Endothelial cell of umbilical vein (primary cell): ENCODE results near the gene SPACA1. TPM values are rescaled to one million over a fixed set of nuclear protein-coding genes. Genes with fewer than 3 reads are reported as not detected.

Experiments used
- BruUV-seq: library from RNA; stranded (reverse); fragments of 400-500 nt; replicated peaks from 2 replicates; lab custom pipeline; 2021; lab: Mats Ljungman, UMichigan
- CTCF ChIA-PET: fragments of 300-600, 350-600 bp; sonication (Branson Sonifier 250); formaldehyde crosslinking; loops from one replicate; lab custom pipeline; 2021; ENCODE audit warnings: antibody characterized with exemption, inconsistent platforms; lab: Charles Lee
- POLR2A ChIA-PET: fragments of 300-600, 350-600 bp; sonication (Branson Sonifier 250); formaldehyde crosslinking; loops from one replicate; lab custom pipeline; 2021; ENCODE audit warnings: antibody characterized with exemption, inconsistent platforms; lab: Charles Lee
- DNase-seq: peaks from one replicate; pipeline ENCODE4 v3.0.0-alpha.2; 2011; ENCODE audit warnings: low read depth, low spot score
- FAIRE-seq: peaks from 2 replicates; lab custom pipeline; 2011; peaks lifted over from hg19 to GRCh38; lab: Jason Lieb, UNC
- H2AFZ ChIP-seq: 2 replicates; pipeline ENCODE4 v1.6.0; 2012; ENCODE audit warnings: low read depth, low read length, control low read depth, inconsistent platforms
- H3K27ac ChIP-seq: 2 replicates; pipeline ENCODE4 v1.5.1; 2011; ENCODE audit warnings: low read depth, mild to moderate bottlenecking, control low read depth, low read length, moderate library complexity; ENCODE audit not compliant: insufficient read depth
- H3K27me3 ChIP-seq, 2 experiments: 2 replicates each; pipeline versions ENCODE4 v1.6.0 to v1.6.1; 2011; ENCODE audit warnings: low read length in 2 of 2, mixed read lengths in 1 of 2; ENCODE audit not compliant: control insufficient read depth in 2 of 2, insufficient read depth in 2 of 2
- H3K36me3 ChIP-seq, 2 experiments: 2 replicates in 1 of 2; 3 replicates in 1 of 2; pipeline ENCODE4 v1.5.1; 2011; ENCODE audit warnings: low read length in 2 of 2, mild to moderate bottlenecking in 1 of 2, moderate library complexity in 1 of 2; ENCODE audit not compliant: control insufficient read depth in 2 of 2, insufficient read depth in 2 of 2; ENCODE audit errors: extremely low read depth in 1 of 2
- H3K4me1 ChIP-seq: 3 replicates; pipeline ENCODE4 v1.5.1; 2011; ENCODE audit warnings: mild to moderate bottlenecking, low read length; ENCODE audit not compliant: control insufficient read depth, insufficient read depth; ENCODE audit errors: extremely low read depth
- H3K4me2 ChIP-seq: 2 replicates; pipeline ENCODE4 v1.6.1; 2011; ENCODE audit warnings: low read length, control low read depth, mixed read lengths; ENCODE audit not compliant: insufficient read depth
- H3K4me3 ChIP-seq, 3 experiments: fragments of 200-600 bp in 1 of 3; sonication (generic), shearing (Covaris generic) in 1 of 3; replicated peaks in 1 of 3; 2 replicates each; pipeline ENCODE4 v1.5.1; 2011 to 2016; ENCODE audit warnings: control low read depth in 3 of 3, low read length in 3 of 3, mild to moderate bottlenecking in 2 of 3, inconsistent platforms in 1 of 3, low read depth in 1 of 3, moderate library complexity in 1 of 3; ENCODE audit not compliant: insufficient read depth in 1 of 3
- H3K79me2 ChIP-seq: 2 replicates; pipeline ENCODE4 v1.6.0; 2012; ENCODE audit warnings: low read length, inconsistent platforms; ENCODE audit not compliant: control insufficient read depth, insufficient read depth
- H3K9ac ChIP-seq: replicated peaks from 2 replicates; pipeline ENCODE3; 2011; ENCODE audit warnings: low read length, control low read depth; ENCODE audit not compliant: insufficient read depth; ENCODE audit errors: extremely low read depth
- H3K9me1 ChIP-seq: replicated peaks from 3 replicates; pipeline ENCODE4 v1.6.0; 2011; ENCODE audit warnings: mild to moderate bottlenecking, low read length; ENCODE audit not compliant: control insufficient read depth, insufficient read depth; ENCODE audit errors: extremely low read depth
- H3K9me3 ChIP-seq: replicated peaks from 2 replicates; pipeline ENCODE4 v1.5.1; 2012; ENCODE audit warnings: low read length, inconsistent platforms; ENCODE audit not compliant: control insufficient read depth, insufficient read depth
- H4K20me1 ChIP-seq: replicated peaks from 2 replicates; pipeline ENCODE3; 2011; ENCODE audit warnings: mild to moderate bottlenecking, low read length; ENCODE audit not compliant: control insufficient read depth, insufficient read depth; ENCODE audit errors: extremely low read depth
- EZH2 ChIP-seq: IDR thresholded peaks from 2 replicates; pipeline ENCODE4 v1.6.1; 2012; ENCODE audit warnings: borderline replicate concordance, low read depth, mild to moderate bottlenecking, moderate library complexity, low read length, inconsistent platforms; ENCODE audit not compliant: severe bottlenecking
- FOS ChIP-seq: IDR thresholded peaks from 2 replicates; pipeline ENCODE4 v1.6.1; 2011; ENCODE audit warnings: mild to moderate bottlenecking, low read length, moderate library complexity, borderline replicate concordance; ENCODE audit not compliant: insufficient read depth
- GATA2 ChIP-seq: IDR thresholded peaks from 2 replicates; pipeline ENCODE4 v1.7.0; 2011; ENCODE audit warnings: low read depth, mild to moderate bottlenecking, moderate library complexity, mixed read lengths, low read length; ENCODE audit not compliant: insufficient read length, insufficient read depth
- JUN ChIP-seq: IDR thresholded peaks from 2 replicates; pipeline ENCODE4 v1.6.1; 2011; ENCODE audit warnings: borderline replicate concordance, low read depth; ENCODE audit not compliant: insufficient read length, insufficient read depth
- MYC ChIP-seq: IDR thresholded peaks from one replicate; pipeline ENCODE4 v1.6.1; 2011; ENCODE audit warnings: mild to moderate bottlenecking, low read depth, low read length
- POLR2A ChIP-seq: IDR thresholded peaks from 2 replicates; pipeline ENCODE4 v1.6.1; 2012; ENCODE audit warnings: low read depth, mild to moderate bottlenecking, control low read depth, low read length
- POLR2AphosphoS5 ChIP-seq: IDR thresholded peaks from 2 replicates; pipeline ENCODE4 v1.6.1; 2012; ENCODE audit warnings: low read depth, mild to moderate bottlenecking, control low read depth, low read length, moderate library complexity; ENCODE audit not compliant: insufficient read depth
- dilution Hi-C: fragments of 300-500 bp; cut with MboI; formaldehyde crosslinking; loops from one replicate; pipeline ENCODE4 v1.15.0; 2019; ENCODE audit warnings: low sequenced_read_pairs; ENCODE audit not compliant: extremely low pct_ligation_motif_present
- intact Hi-C: fragments of 100-400 bp; cut with micrococcal nuclease; formaldehyde crosslinking; loops from one replicate; pipeline ENCODE4 v1.10.0; 2022
- polyA plus RNA-seq, 4 experiments: library from polyadenylated mRNA; depleted of rRNA in 3 of 4; stranded (reverse) in 3 of 4; unstranded in 1 of 4; fragments of >200 nt; gene quantifications; 2 replicates each; pipeline versions ENCODE4 v1.2.1 to v1.2.3, GENCODE V29; 2011 to 2012; ENCODE audit warnings: missing spikeins in 1 of 4
- total RNA-seq: library from RNA; stranded (reverse); gene quantifications from 2 replicates; pipeline ENCODE4 v1.2.3, GENCODE V29; 2021
- TF ChIP-seq, protein P1 (sequence below): IDR thresholded peaks from 2 replicates; pipeline ENCODE4 v1.6.1; 2011; ENCODE audit not compliant: insufficient read depth, insufficient read length
- TF ChIP-seq, protein P2 (sequence below), 2 donors: IDR thresholded peaks; 1 replicate in 1 of 2; 2 replicates in 1 of 2; pipeline ENCODE4 v1.5.1; 2011; ENCODE audit warnings: low read length in 2 of 2, mild to moderate bottlenecking in 2 of 2, moderate library complexity in 2 of 2, control low read depth in 1 of 2, inconsistent platforms in 1 of 2, low read depth in 1 of 2; ENCODE audit not compliant: insufficient read depth in 1 of 2; ENCODE audit errors: extremely low read depth in 1 of 2

Gene SPACA1
- total and polyA plus RNA-seq, 2 donors (not counting 3 experiments of a cell fraction or from before 2014, with no cell fraction given) = not detected

DNA sequence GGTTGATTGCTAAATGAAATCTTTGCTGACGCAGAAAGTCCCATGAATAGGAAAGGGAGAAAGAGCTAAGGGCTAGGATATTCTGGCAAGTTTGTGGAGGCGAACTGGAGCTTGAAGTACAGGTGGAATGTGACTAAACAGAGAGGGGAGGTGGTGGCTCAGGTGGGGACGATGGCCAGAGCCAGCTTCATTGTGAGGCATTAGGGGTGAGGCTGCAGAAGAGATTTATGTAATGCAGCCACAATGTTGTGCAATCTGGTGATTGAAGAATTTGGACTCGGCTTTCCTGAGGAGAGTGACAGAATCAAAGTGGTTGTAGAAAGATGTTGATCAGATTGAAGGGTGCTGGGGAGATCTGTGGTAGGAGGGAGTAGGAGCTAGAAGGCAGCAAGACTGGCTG is 42.9 kb upstream of the SPACA1 start:
- Histone ChIP-seq H4K20me1 (no peaks in the 10 kb centered on the region), H3K79me2 (no peaks in the 10 kb centered on the region), H3K27me3 (no peaks in the 10 kb centered on the region), H3K9me1 (no peaks in the 10 kb centered on the region), H3K4me2 (no peak overlapping the region), H3K27ac (no peak overlapping the region), H3K4me1 (no peaks in the 10 kb centered on the region), H3K36me3 (no peaks in the 10 kb centered on the region), H3K4me3 (no peak overlapping the region), H2AFZ (no peak overlapping the region), H3K9me3 (no peaks in the 10 kb centered on the region), H3K9ac (no peak overlapping the region)
- dilution Hi-C loops (no loop called here), intact Hi-C loops (no loop called here)
- no peak for FAIRE-seq
- no TSS peak for BruUV-seq
- CTCF ChIA-PET = no interaction called here
- TF ChIP-seq POLR2A (no peak), EZH2 (no peak), JUN (no peak), FOS (no peak), GATA2 (no peak), MYC (no peak), POLR2AphosphoS5 (no peak)
- TF ChIP-seq, protein P1, sequence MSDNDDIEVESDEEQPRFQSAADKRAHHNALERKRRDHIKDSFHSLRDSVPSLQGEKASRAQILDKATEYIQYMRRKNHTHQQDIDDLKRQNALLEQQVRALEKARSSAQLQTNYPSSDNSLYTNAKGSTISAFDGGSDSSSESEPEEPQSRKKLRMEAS = no peak
- TF ChIP-seq, protein P2, sequence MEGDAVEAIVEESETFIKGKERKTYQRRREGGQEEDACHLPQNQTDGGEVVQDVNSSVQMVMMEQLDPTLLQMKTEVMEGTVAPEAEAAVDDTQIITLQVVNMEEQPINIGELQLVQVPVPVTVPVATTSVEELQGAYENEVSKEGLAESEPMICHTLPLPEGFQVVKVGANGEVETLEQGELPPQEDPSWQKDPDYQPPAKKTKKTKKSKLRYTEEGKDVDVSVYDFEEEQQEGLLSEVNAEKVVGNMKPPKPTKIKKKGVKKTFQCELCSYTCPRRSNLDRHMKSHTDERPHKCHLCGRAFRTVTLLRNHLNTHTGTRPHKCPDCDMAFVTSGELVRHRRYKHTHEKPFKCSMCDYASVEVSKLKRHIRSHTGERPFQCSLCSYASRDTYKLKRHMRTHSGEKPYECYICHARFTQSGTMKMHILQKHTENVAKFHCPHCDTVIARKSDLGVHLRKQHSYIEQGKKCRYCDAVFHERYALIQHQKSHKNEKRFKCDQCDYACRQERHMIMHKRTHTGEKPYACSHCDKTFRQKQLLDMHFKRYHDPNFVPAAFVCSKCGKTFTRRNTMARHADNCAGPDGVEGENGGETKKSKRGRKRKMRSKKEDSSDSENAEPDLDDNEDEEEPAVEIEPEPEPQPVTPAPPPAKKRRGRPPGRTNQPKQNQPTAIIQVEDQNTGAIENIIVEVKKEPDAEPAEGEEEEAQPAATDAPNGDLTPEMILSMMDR (IDR thresholded peaks at IDR 0.05; ENCODE audit: extremely low read depth in 1 of 2, insufficient read depth in 1 of 2, low read depth in 1 of 2, low read length in 2 of 2) = no peak
- POLR2A ChIA-PET = no interaction called here
- DNase-seq = no peak
